ENCODE data around the gene GSN.

Gene GSN

GRCh38 chr9:121350993-121351561, 83.1 kb downstream of the GSN start:
- Histone ChIP-seq H3K9ac (no peak overlapping the region), H2AFZ (ENCODE audit: low read depth) (no peak overlapping the region), H3K27me3 (ENCODE audit: insufficient read depth, low read depth) (no peaks in the 10 kb centered on the region), H3K4me1 (ENCODE audit: low read depth, poor library complexity, severe bottlenecking) (peaks cover 8% of the 10 kb centered on the region), H3K36me3 (ENCODE audit: insufficient read depth) (0 out of 2 replicates have a peak, but pooled peaks cover 2% of the 10 kb centered on the region), H3K4me2 (no peak overlapping the region), H3K79me2 (ENCODE audit: insufficient read depth, low read depth) (no peaks in the 10 kb centered on the region), H3K4me3 (IDR thresholded peaks at IDR 0.05; ENCODE audit: insufficient read depth, low read depth, low read length) (no peak overlapping the region), H3K27ac (no peak overlapping the region), H4K20me1 (ENCODE audit: insufficient read depth) (no peaks in the 10 kb centered on the region)
- no peak for TF ChIP-seq CTCF (conservative IDR thresholded peaks at IDR 0.05; ENCODE audit: low read depth, low read length)

- H3K27me3 ChIP-seq (ENCODE audit: insufficient read depth, low read depth): no peaks in the 10 kb centered on the region
- H3K36me3 ChIP-seq (ENCODE audit: insufficient read depth): 0 out of 2 replicates have a peak, but pooled peaks cover 2% of the 10 kb centered on the region
- no peak overlapping the region for H3K4me3 ChIP-seq (IDR thresholded peaks at IDR 0.05; ENCODE audit: insufficient read depth, low read depth, low read length)
- H3K4me1 ChIP-seq (ENCODE audit: low read depth, poor library complexity, severe bottlenecking): peaks cover 12% of the 10 kb centered on the region
- H4K20me1 ChIP-seq (ENCODE audit: insufficient read depth): no peaks in the 10 kb centered on the region
- H3K27ac ChIP-seq: no peak overlapping the region
- H2AFZ ChIP-seq (ENCODE audit: low read depth): no peak overlapping the region
- TF ChIP-seq CTCF (conservative IDR thresholded peaks at IDR 0.05; ENCODE audit: low read depth, low read length): no peak
- H3K4me2 ChIP-seq: no peak overlapping the region
- H3K79me2 ChIP-seq (ENCODE audit: insufficient read depth, low read depth): no peaks in the 10 kb centered on the region
- no peak overlapping the region for H3K9ac ChIP-seq
Measured at GRCh38 chr9:121353241-121354061, 85.5 kb downstream of the GSN start.

- Histone ChIP-seq H3K27me3 (ENCODE audit: insufficient read depth, low read depth) (no peaks in the 10 kb centered on the region), H2AFZ (ENCODE audit: low read depth) (no peak overlapping the region), H3K27ac (no peak overlapping the region), H3K4me3 (IDR thresholded peaks at IDR 0.05; ENCODE audit: insufficient read depth, low read depth, low read length) (no peak overlapping the region), H4K20me1 (ENCODE audit: insufficient read depth) (no peaks in the 10 kb centered on the region), H3K4me2 (no peak overlapping the region), H3K4me1 (ENCODE audit: low read depth, poor library complexity, severe bottlenecking) (peaks cover 18% of the 10 kb centered on the region), H3K79me2 (ENCODE audit: insufficient read depth, low read depth) (no peaks in the 10 kb centered on the region), H3K36me3 (ENCODE audit: insufficient read depth) (0 out of 2 replicates have a peak, but pooled peaks cover 2% of the 10 kb centered on the region), H3K9ac (no peak overlapping the region)
- TF ChIP-seq CTCF (conservative IDR thresholded peaks at IDR 0.05; ENCODE audit: low read depth, low read length): no peak
Measured at GRCh38 chr9:121354141-121354540, 86.2 kb downstream of the GSN start.

- no peak overlapping the region for H3K4me3 ChIP-seq (IDR thresholded peaks at IDR 0.05; ENCODE audit: insufficient read depth, low read depth, low read length)
- H3K27me3 ChIP-seq (ENCODE audit: insufficient read depth, low read depth): no peaks in the 10 kb centered on the region
- 0 out of 2 replicates have a peak, but pooled peaks cover 2% of the 10 kb centered on the region for H3K36me3 ChIP-seq (ENCODE audit: insufficient read depth)
- H2AFZ ChIP-seq (ENCODE audit: low read depth): no peak overlapping the region
- no peak for TF ChIP-seq CTCF (conservative IDR thresholded peaks at IDR 0.05; ENCODE audit: low read depth, low read length)
- H4K20me1 ChIP-seq (ENCODE audit: insufficient read depth): no peaks in the 10 kb centered on the region
- H3K4me2 ChIP-seq: no peak overlapping the region
- no peak overlapping the region for H3K27ac ChIP-seq
- no peaks in the 10 kb centered on the region for H3K79me2 ChIP-seq (ENCODE audit: insufficient read depth, low read depth)
- H3K4me1 ChIP-seq (ENCODE audit: low read depth, poor library complexity, severe bottlenecking): peaks cover 25% of the 10 kb centered on the region
- no peak overlapping the region for H3K9ac ChIP-seq
Measured at GRCh38 chr9:121354762-121355161, 86.8 kb downstream of the GSN start.

Data from KMS-11 (cell line).